ENCODE measurements around the gene USP15. TPM values are rescaled to one million over a fixed set of nuclear protein-coding genes. Genes with fewer than 3 reads are reported as not detected.

USP15 gene
- polyA plus RNA-seq, 4 donors: 33.9 to 60.8 (median 54.1) TPM

GRCh38 chr12:62267480-62267879, 7.3 kb downstream of the USP15 start:
- no peaks in the 10 kb centered on the region for H3K27me3 ChIP-seq (ENCODE audit: control insufficient read depth in 3 of 3, insufficient read depth in 3 of 3, low read length in 3 of 3)
- peaks cover 2 to 9% (median 6%) of the 10 kb centered on the region in 3 donors for H3K4me1 ChIP-seq (ENCODE audit: control insufficient read depth in 3 of 3, insufficient read depth in 2 of 3, low read depth in 1 of 3, low read length in 2 of 3)
- no peak for FAIRE-seq
- DNase-seq: no peak
- peaks cover 0 to 2% (median 1%) of the 10 kb centered on the region in 3 donors for H3K36me3 ChIP-seq (ENCODE audit: control insufficient read depth in 3 of 3, insufficient read depth in 2 of 3, low read depth in 1 of 3, low read length in 3 of 3)
- no peaks in the 10 kb centered on the region for H3K9me3 ChIP-seq (ENCODE audit: control insufficient read depth in 2 of 2, insufficient read depth in 1 of 2, low read depth in 1 of 2, low read length in 1 of 2)
- WGBS, 3 donors: 51 to 90% (median 70%) methylated on average over 1 of the region's 1 CpG
- H3K4me3 ChIP-seq (ENCODE audit: low read depth in 1 of 3, low read length in 3 of 3): no peak overlapping the region
- no peak overlapping the region for H3K27ac ChIP-seq (ENCODE audit: low read depth in 1 of 3, low read length in 2 of 3)

GRCh38 chr12:62268956-62269355, 8.8 kb downstream of the USP15 start:
- FAIRE-seq: no peak

GRCh38 chr12:62269464-62270228, 9.4 kb downstream of the USP15 start:
- WGBS, 3 donors: 88 to 93% (median 89%) methylated on average over 3 of the region's 3 CpGs
- Histone ChIP-seq H3K36me3 (ENCODE audit: control insufficient read depth in 3 of 3, insufficient read depth in 2 of 3, low read depth in 1 of 3, low read length in 3 of 3) (no peaks in the 10 kb centered on the region), H3K27ac (ENCODE audit: low read depth in 1 of 3, low read length in 2 of 3) (no peak overlapping the region), H3K4me1 (ENCODE audit: control insufficient read depth in 3 of 3, insufficient read depth in 2 of 3, low read depth in 1 of 3, low read length in 2 of 3) (peaks cover 0 to 8% (median 3%) of the 10 kb centered on the region in 3 donors), H3K9me3 (ENCODE audit: control insufficient read depth in 2 of 2, insufficient read depth in 1 of 2, low read depth in 1 of 2, low read length in 1 of 2) (no peaks in the 10 kb centered on the region), H3K27me3 (ENCODE audit: control insufficient read depth in 3 of 3, insufficient read depth in 3 of 3, low read length in 3 of 3) (no peaks in the 10 kb centered on the region), H3K4me3 (ENCODE audit: low read depth in 1 of 3, low read length in 3 of 3) (no peak overlapping the region)
- DNase-seq: no peak
- no peak for FAIRE-seq

More at GRCh38 chr12:62268956-62269355, 8.8 kb downstream of the USP15 start:
- Histone ChIP-seq H3K27ac (ENCODE audit: low read depth in 1 of 3, low read length in 2 of 3) (no peak overlapping the region), H3K36me3 (ENCODE audit: control insufficient read depth in 3 of 3, insufficient read depth in 2 of 3, low read depth in 1 of 3, low read length in 3 of 3) (peaks cover 0 to 1% (median 1%) of the 10 kb centered on the region in 3 donors), H3K4me3 (ENCODE audit: low read depth in 1 of 3, low read length in 3 of 3) (no peak overlapping the region), H3K9me3 (ENCODE audit: control insufficient read depth in 2 of 2, insufficient read depth in 1 of 2, low read depth in 1 of 2, low read length in 1 of 2) (no peaks in the 10 kb centered on the region), H3K27me3 (ENCODE audit: control insufficient read depth in 3 of 3, insufficient read depth in 3 of 3, low read length in 3 of 3) (no peaks in the 10 kb centered on the region), H3K4me1 (ENCODE audit: control insufficient read depth in 3 of 3, insufficient read depth in 2 of 3, low read depth in 1 of 3, low read length in 2 of 3) (peaks cover 2 to 7% (median 5%) of the 10 kb centered on the region in 3 donors)
- no peak for DNase-seq
- WGBS, 3 donors: 70 to 74% (median 71%) methylated on average over 3 of the region's 3 CpGs

GRCh38 chr12:62270384-62270783, 10.2 kb downstream of the USP15 start:
- no peaks in the 10 kb centered on the region for H3K36me3 ChIP-seq (ENCODE audit: control insufficient read depth in 3 of 3, insufficient read depth in 2 of 3, low read depth in 1 of 3, low read length in 3 of 3)
- no peak for DNase-seq
- H3K27me3 ChIP-seq (ENCODE audit: control insufficient read depth in 3 of 3, insufficient read depth in 3 of 3, low read length in 3 of 3): no peaks in the 10 kb centered on the region
- H3K27ac ChIP-seq (ENCODE audit: low read depth in 1 of 3, low read length in 2 of 3): no peak overlapping the region
- no peak overlapping the region for H3K4me3 ChIP-seq (ENCODE audit: low read depth in 1 of 3, low read length in 3 of 3)
- H3K9me3 ChIP-seq (ENCODE audit: control insufficient read depth in 2 of 2, insufficient read depth in 1 of 2, low read depth in 1 of 2, low read length in 1 of 2): no peaks in the 10 kb centered on the region
- WGBS, 3 donors: 37 to 51% (median 40%) methylated on average over 1 of the region's 1 CpG
- FAIRE-seq: no peak
- H3K4me1 ChIP-seq (ENCODE audit: control insufficient read depth in 3 of 3, insufficient read depth in 2 of 3, low read depth in 1 of 3, low read length in 2 of 3): peaks cover 3 to 8% (median 3%) of the 10 kb centered on the region in 3 donors

GRCh38 chr12:62270872-62271271, 10.7 kb downstream of the USP15 start:
- no peak for FAIRE-seq
- no peaks in the 10 kb centered on the region for H3K9me3 ChIP-seq (ENCODE audit: control insufficient read depth in 2 of 2, insufficient read depth in 1 of 2, low read depth in 1 of 2, low read length in 1 of 2)
- peaks cover 3 to 8% (median 6%) of the 10 kb centered on the region in 3 donors for H3K4me1 ChIP-seq (ENCODE audit: control insufficient read depth in 3 of 3, insufficient read depth in 2 of 3, low read depth in 1 of 3, low read length in 2 of 3)
- DNase-seq: no peak
- no peak overlapping the region for H3K4me3 ChIP-seq (ENCODE audit: low read depth in 1 of 3, low read length in 3 of 3)
- no peak overlapping the region for H3K27ac ChIP-seq (ENCODE audit: low read depth in 1 of 3, low read length in 2 of 3)
- H3K27me3 ChIP-seq (ENCODE audit: control insufficient read depth in 3 of 3, insufficient read depth in 3 of 3, low read length in 3 of 3): no peaks in the 10 kb centered on the region
- H3K36me3 ChIP-seq (ENCODE audit: control insufficient read depth in 3 of 3, insufficient read depth in 2 of 3, low read depth in 1 of 3, low read length in 3 of 3): no peaks in the 10 kb centered on the region
- 62 to 66% (median 64%) methylated on average over 4 of the region's 4 CpGs for WGBS, 3 donors

GRCh38 chr12:62272936-62273552, 12.8 kb downstream of the USP15 start:
- H3K36me3 ChIP-seq (ENCODE audit: control insufficient read depth in 3 of 3, insufficient read depth in 2 of 3, low read depth in 1 of 3, low read length in 3 of 3): no peaks in the 10 kb centered on the region
- no peaks in the 10 kb centered on the region for H3K9me3 ChIP-seq (ENCODE audit: control insufficient read depth in 2 of 2, insufficient read depth in 1 of 2, low read depth in 1 of 2, low read length in 1 of 2)
- no peak for FAIRE-seq
- H3K27me3 ChIP-seq (ENCODE audit: control insufficient read depth in 3 of 3, insufficient read depth in 3 of 3, low read length in 3 of 3): no peaks in the 10 kb centered on the region
- no peak overlapping the region for H3K27ac ChIP-seq (ENCODE audit: low read depth in 1 of 3, low read length in 2 of 3)
- peaks cover 0 to 6% (median 5%) of the 10 kb centered on the region in 3 donors for H3K4me1 ChIP-seq (ENCODE audit: control insufficient read depth in 3 of 3, insufficient read depth in 2 of 3, low read depth in 1 of 3, low read length in 2 of 3)
- DNase-seq: no peak
- no peak overlapping the region for H3K4me3 ChIP-seq (ENCODE audit: low read depth in 1 of 3, low read length in 3 of 3)
- WGBS, 3 donors: 57 to 68% (median 63%) methylated on average over 3 of the region's 3 CpGs

GRCh38 chr12:62273724-62274380, 13.6 kb downstream of the USP15 start:
- H3K27ac ChIP-seq (ENCODE audit: low read depth in 1 of 3, low read length in 2 of 3): no peak overlapping the region
- no peak overlapping the region for H3K4me3 ChIP-seq (ENCODE audit: low read depth in 1 of 3, low read length in 3 of 3)
- H3K36me3 ChIP-seq (ENCODE audit: control insufficient read depth in 3 of 3, insufficient read depth in 2 of 3, low read depth in 1 of 3, low read length in 3 of 3): no peaks in the 10 kb centered on the region
- no peaks in the 10 kb centered on the region for H3K9me3 ChIP-seq (ENCODE audit: control insufficient read depth in 2 of 2, insufficient read depth in 1 of 2, low read depth in 1 of 2, low read length in 1 of 2)
- DNase-seq (no peak), FAIRE-seq (no peak)
- WGBS, 3 donors: 55 to 70% (median 59%) methylated on average over 5 of the region's 5 CpGs
- H3K27me3 ChIP-seq (ENCODE audit: control insufficient read depth in 3 of 3, insufficient read depth in 3 of 3, low read length in 3 of 3): no peaks in the 10 kb centered on the region
- peaks cover 0 to 6% (median 5%) of the 10 kb centered on the region in 3 donors for H3K4me1 ChIP-seq (ENCODE audit: control insufficient read depth in 3 of 3, insufficient read depth in 2 of 3, low read depth in 1 of 3, low read length in 2 of 3)

- Histone ChIP-seq H3K27me3 (ENCODE audit: control insufficient read depth in 3 of 3, insufficient read depth in 3 of 3, low read length in 3 of 3) (no peaks in the 10 kb centered on the region), H3K36me3 (ENCODE audit: control insufficient read depth in 3 of 3, insufficient read depth in 2 of 3, low read depth in 1 of 3, low read length in 3 of 3) (no peaks in the 10 kb centered on the region), H3K27ac (ENCODE audit: low read depth in 1 of 3, low read length in 2 of 3) (no peak overlapping the region), H3K4me1 (ENCODE audit: control insufficient read depth in 3 of 3, insufficient read depth in 2 of 3, low read depth in 1 of 3, low read length in 2 of 3) (peaks cover 0 to 8% (median 6%) of the 10 kb centered on the region in 3 donors), H3K4me3 (ENCODE audit: low read depth in 1 of 3, low read length in 3 of 3) (no peak overlapping the region), H3K9me3 (ENCODE audit: control insufficient read depth in 2 of 2, insufficient read depth in 1 of 2, low read depth in 1 of 2, low read length in 1 of 2) (no peaks in the 10 kb centered on the region)
- DNase-seq (no peak), FAIRE-seq (no peak)
- WGBS, 3 donors: 89 to 99% (median 93%) methylated on average over 2 of the region's 2 CpGs
Measured at GRCh38 chr12:62278022-62278421, 17.8 kb downstream of the USP15 start.

All from small intestine (tissue), 7 donors.